ENCODE data around the gene MEGF11.

Gene MEGF11

GRCh38 chr15:66215811-66216210, 37.7 kb downstream of the MEGF11 start:
- TF ChIP-seq ZC3H10 (CRISPR knock-in tag; IDR thresholded peaks at IDR 0.05) = no peak
- no peak for TF ChIP-seq PATZ1 (CRISPR knock-in tag; IDR thresholded peaks at IDR 0.05; ENCODE audit: borderline replicate concordance)
- no peak for TF ChIP-seq OSR1 (CRISPR knock-in tag; IDR thresholded peaks at IDR 0.05)
- TF ChIP-seq, protein P1, sequence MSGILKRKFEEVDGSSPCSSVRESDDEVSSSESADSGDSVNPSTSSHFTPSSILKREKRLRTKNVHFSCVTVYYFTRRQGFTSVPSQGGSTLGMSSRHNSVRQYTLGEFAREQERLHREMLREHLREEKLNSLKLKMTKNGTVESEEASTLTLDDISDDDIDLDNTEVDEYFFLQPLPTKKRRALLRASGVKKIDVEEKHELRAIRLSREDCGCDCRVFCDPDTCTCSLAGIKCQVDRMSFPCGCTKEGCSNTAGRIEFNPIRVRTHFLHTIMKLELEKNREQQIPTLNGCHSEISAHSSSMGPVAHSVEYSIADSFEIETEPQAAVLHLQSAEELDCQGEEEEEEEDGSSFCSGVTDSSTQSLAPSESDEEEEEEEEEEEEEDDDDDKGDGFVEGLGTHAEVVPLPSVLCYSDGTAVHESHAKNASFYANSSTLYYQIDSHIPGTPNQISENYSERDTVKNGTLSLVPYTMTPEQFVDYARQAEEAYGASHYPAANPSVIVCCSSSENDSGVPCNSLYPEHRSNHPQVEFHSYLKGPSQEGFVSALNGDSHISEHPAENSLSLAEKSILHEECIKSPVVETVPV (CRISPR knock-in tag; IDR thresholded peaks at IDR 0.05) = no peak
- TF ChIP-seq ZNF8 (CRISPR knock-in tag; IDR thresholded peaks at IDR 0.05) = no peak
- no peak for TF ChIP-seq ESRRG (CRISPR knock-in tag; IDR thresholded peaks at IDR 0.05)
- no peak for TF ChIP-seq CSDC2 (CRISPR knock-in tag; IDR thresholded peaks at IDR 0.05)
- no peak for TF ChIP-seq PPARA (CRISPR knock-in tag; IDR thresholded peaks at IDR 0.05; ENCODE audit: borderline replicate concordance)
- TF ChIP-seq SNAI2 (CRISPR knock-in tag; IDR thresholded peaks at IDR 0.05) = no peak
- TF ChIP-seq, protein P2, sequence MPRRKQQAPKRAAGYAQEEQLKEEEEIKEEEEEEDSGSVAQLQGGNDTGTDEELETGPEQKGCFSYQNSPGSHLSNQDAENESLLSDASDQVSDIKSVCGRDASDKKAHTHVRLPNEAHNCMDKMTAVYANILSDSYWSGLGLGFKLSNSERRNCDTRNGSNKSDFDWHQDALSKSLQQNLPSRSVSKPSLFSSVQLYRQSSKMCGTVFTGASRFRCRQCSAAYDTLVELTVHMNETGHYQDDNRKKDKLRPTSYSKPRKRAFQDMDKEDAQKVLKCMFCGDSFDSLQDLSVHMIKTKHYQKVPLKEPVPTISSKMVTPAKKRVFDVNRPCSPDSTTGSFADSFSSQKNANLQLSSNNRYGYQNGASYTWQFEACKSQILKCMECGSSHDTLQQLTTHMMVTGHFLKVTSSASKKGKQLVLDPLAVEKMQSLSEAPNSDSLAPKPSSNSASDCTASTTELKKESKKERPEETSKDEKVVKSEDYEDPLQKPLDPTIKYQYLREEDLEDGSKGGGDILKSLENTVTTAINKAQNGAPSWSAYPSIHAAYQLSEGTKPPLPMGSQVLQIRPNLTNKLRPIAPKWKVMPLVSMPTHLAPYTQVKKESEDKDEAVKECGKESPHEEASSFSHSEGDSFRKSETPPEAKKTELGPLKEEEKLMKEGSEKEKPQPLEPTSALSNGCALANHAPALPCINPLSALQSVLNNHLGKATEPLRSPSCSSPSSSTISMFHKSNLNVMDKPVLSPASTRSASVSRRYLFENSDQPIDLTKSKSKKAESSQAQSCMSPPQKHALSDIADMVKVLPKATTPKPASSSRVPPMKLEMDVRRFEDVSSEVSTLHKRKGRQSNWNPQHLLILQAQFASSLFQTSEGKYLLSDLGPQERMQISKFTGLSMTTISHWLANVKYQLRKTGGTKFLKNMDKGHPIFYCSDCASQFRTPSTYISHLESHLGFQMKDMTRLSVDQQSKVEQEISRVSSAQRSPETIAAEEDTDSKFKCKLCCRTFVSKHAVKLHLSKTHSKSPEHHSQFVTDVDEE (CRISPR knock-in tag; IDR thresholded peaks at IDR 0.05) = no peak
- TF ChIP-seq RARB (CRISPR knock-in tag; IDR thresholded peaks at IDR 0.05) = no peak
- TF ChIP-seq GLIS3 (CRISPR knock-in tag; IDR thresholded peaks at IDR 0.05) = no peak
- no peak for TF ChIP-seq ISL1 (CRISPR knock-in tag; IDR thresholded peaks at IDR 0.05)
- no peak for TF ChIP-seq ZFP30 (CRISPR knock-in tag; IDR thresholded peaks at IDR 0.05)
- TF ChIP-seq ARNTL (CRISPR knock-in tag; IDR thresholded peaks at IDR 0.05; ENCODE audit: borderline replicate concordance, low read depth) = no peak
- TF ChIP-seq ZNF70 (CRISPR knock-in tag; IDR thresholded peaks at IDR 0.05) = no peak
- no peak for TF ChIP-seq BACH2 (CRISPR knock-in tag; IDR thresholded peaks at IDR 0.05; ENCODE audit: borderline replicate concordance)
- TF ChIP-seq ZFP3 (CRISPR knock-in tag; IDR thresholded peaks at IDR 0.05) = no peak
- ATAC-seq = no peak

GRCh38 chr15:66214246-66214645, 39.3 kb downstream of the MEGF11 start:
- TF ChIP-seq TCF4 (CRISPR knock-in tag; IDR thresholded peaks at IDR 0.05; ENCODE audit: borderline replicate concordance) (no peak), ZC3H10 (CRISPR knock-in tag; IDR thresholded peaks at IDR 0.05) (no peak), GLIS3 (CRISPR knock-in tag; IDR thresholded peaks at IDR 0.05) (no peak)
- no peak for ATAC-seq

DNA sequence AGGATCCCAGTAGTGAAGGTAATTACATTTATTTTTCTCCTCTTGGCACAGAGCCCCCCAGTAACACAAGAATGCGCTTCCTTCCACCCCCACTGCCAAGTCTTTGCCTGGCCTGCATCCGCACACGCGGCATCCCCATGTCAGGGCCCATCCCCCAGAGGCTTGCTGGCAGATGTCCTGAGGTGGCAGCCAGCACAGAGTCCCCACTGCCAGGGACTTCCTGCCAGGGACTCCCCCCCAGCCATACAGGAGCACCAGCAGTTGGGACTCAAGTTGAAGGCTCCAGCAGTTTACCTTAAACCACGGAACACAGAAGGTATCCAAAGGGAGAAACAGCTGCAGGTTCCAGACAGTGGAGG, 41.0 kb downstream of the MEGF11 start:
- ATAC-seq = peak; percentile 19; the same call in 2 of the 3 replicates
- no peak for TF ChIP-seq BACH2 (CRISPR knock-in tag; IDR thresholded peaks at IDR 0.05; ENCODE audit: borderline replicate concordance)
- no peak for TF ChIP-seq ZNF70 (CRISPR knock-in tag; IDR thresholded peaks at IDR 0.05)
- no peak for TF ChIP-seq POU6F1 (CRISPR knock-in tag; IDR thresholded peaks at IDR 0.05; ENCODE audit: borderline replicate concordance, low read depth)
- TF ChIP-seq TOX (CRISPR knock-in tag; IDR thresholded peaks at IDR 0.05; ENCODE audit: borderline replicate concordance) = no peak
- TF ChIP-seq PATZ1 (CRISPR knock-in tag; IDR thresholded peaks at IDR 0.05; ENCODE audit: borderline replicate concordance) = no peak
- TF ChIP-seq, protein P1 (CRISPR knock-in tag; IDR thresholded peaks at IDR 0.05) = no peak
- TF ChIP-seq, protein P2 (CRISPR knock-in tag; IDR thresholded peaks at IDR 0.05) = no peak
- TF ChIP-seq ESRRG (CRISPR knock-in tag; IDR thresholded peaks at IDR 0.05) = no peak
- no peak for TF ChIP-seq TCF4 (CRISPR knock-in tag; IDR thresholded peaks at IDR 0.05; ENCODE audit: borderline replicate concordance)
- no peak for TF ChIP-seq PPARA (CRISPR knock-in tag; IDR thresholded peaks at IDR 0.05; ENCODE audit: borderline replicate concordance)
- TF ChIP-seq ZNF565 (CRISPR knock-in tag; conservative IDR thresholded peaks at IDR 0.05; ENCODE audit: low read depth) = no peak
